ENCODE measurements around the gene VAMP5. TPM values are rescaled to one million over a fixed set of nuclear protein-coding genes. Genes with fewer than 3 reads are reported as not detected.

The VAMP5 gene
- total and polyA plus RNA-seq, 9 of the 15 experiments (the other 6 are each of a cell fraction or from before 2014, with no cell fraction given) = 0.54 to 1.9 (median 1.5) TPM; not detected in 2

- TF ChIP-seq C11orf30 (IDR thresholded peaks at IDR 0.05; ENCODE audit: low read depth) (no peak), FOXP1 (CRISPR knock-in tag; IDR thresholded peaks at IDR 0.05) (no peak), HDAC1 (IDR thresholded peaks at IDR 0.05) (peak in 1 of 2 experiments; percentile 99; a peak in 2 of 4 replicates), ZNF75A (CRISPR knock-in tag; IDR thresholded peaks at IDR 0.05) (no peak), NONO (IDR thresholded peaks at IDR 0.05; ENCODE audit: low read depth in 2 of 2, low read length in 1 of 2) (peak; percentile 80 to 88; a peak in 3 of 4 replicates), TCF7 (IDR thresholded peaks at IDR 0.05; ENCODE audit: borderline replicate concordance) (no peak), ZNF655 (CRISPR knock-in tag; IDR thresholded peaks at IDR 0.05) (no peak), SP2 (IDR thresholded peaks at IDR 0.05; ENCODE audit: extremely low read depth, low read depth, low read length, poor library complexity, severe bottlenecking) (no peak), TAF7 (tag; IDR thresholded peaks at IDR 0.05) (no peak), CBX3 (IDR thresholded peaks at IDR 0.05; ENCODE audit: borderline replicate concordance in 1 of 2, low read length in 2 of 2) (no peak), TSHZ1 (CRISPR knock-in tag; IDR thresholded peaks at IDR 0.05) (no peak), FOXM1 (IDR thresholded peaks at IDR 0.05; ENCODE audit: low read depth) (no peak), FOXM1 (CRISPR knock-in tag; IDR thresholded peaks at IDR 0.05; ENCODE audit: low read depth) (0 out of 2 replicates have a peak, but pooled peaks have one; percentile 30), ZNF3 (CRISPR knock-in tag; IDR thresholded peaks at IDR 0.05) (no peak), ZNF696 (CRISPR knock-in tag; conservative IDR thresholded peaks at IDR 0.05) (no peak), NCOA1 (IDR thresholded peaks at IDR 0.05; ENCODE audit: low read depth) (no peak), CTBP1 (IDR thresholded peaks at IDR 0.05; ENCODE audit: borderline replicate concordance) (peak; percentile 81), ZNF174 (CRISPR knock-in tag; IDR thresholded peaks at IDR 0.05) (no peak), ETS1 (conservative IDR thresholded peaks at IDR 0.05; ENCODE audit: control insufficient read depth, low read depth, low read length) (peak; percentile 97), GATAD2B (IDR thresholded peaks at IDR 0.05; ENCODE audit: borderline replicate concordance) (no peak; the same call in none of the 2 replicates), TEAD1 (CRISPR knock-in tag; IDR thresholded peaks at IDR 0.05) (no peak)
Measured at GRCh38 chr2:85602476-85603234, 18.4 kb downstream of the VAMP5 start, which contains the start of gene TMEM150A (continued).

Data from K562 (cell line).